Lung (tissue), 12 donors: ENCODE data around the gene ACCSL. TPM values are rescaled to one million over a fixed set of nuclear protein-coding genes. Genes with fewer than 3 reads are reported as not detected.

Experiments used
- ATAC-seq: fragments of 200-7000 bp; cut with Tn5 transposase; one replicate; pipeline ENCODE4 v1.9.1; 2020; ENCODE audit warnings: moderate number of reproducible peaks; ENCODE audit not compliant: insufficient read depth, low FRiP score
- DNase-seq, 3 donors: peaks; one replicate each; pipeline ENCODE4 v3.0.0-alpha.2; 2013 to 2017
- H3K27ac ChIP-seq, 2 donors: one replicate each; pipeline ENCODE4 v1.5.1; 2013; ENCODE audit warnings: mild to moderate bottlenecking in 2 of 2, moderate library complexity in 2 of 2, control low read depth in 1 of 2, inconsistent platforms in 1 of 2, low read depth in 1 of 2, low read length in 1 of 2
- H3K27me3 ChIP-seq, 3 donors: one replicate each; pipeline ENCODE4 v1.5.1; 2013; ENCODE audit warnings: low read length in 2 of 3; ENCODE audit not compliant: control insufficient read depth in 3 of 3, insufficient read depth in 3 of 3
- H3K36me3 ChIP-seq, 4 donors: one replicate each; pipeline ENCODE4 v1.5.1; 2013; ENCODE audit warnings: low read length in 4 of 4, mild to moderate bottlenecking in 1 of 4, moderate library complexity in 1 of 4; ENCODE audit not compliant: control insufficient read depth in 4 of 4, insufficient read depth in 4 of 4
- H3K4me1 ChIP-seq, 5 donors: one replicate each; pipeline ENCODE4 v1.5.1; 2013; ENCODE audit warnings: low read length in 5 of 5, mild to moderate bottlenecking in 2 of 5, moderate library complexity in 1 of 5; ENCODE audit not compliant: control insufficient read depth in 5 of 5, insufficient read depth in 5 of 5
- H3K4me3 ChIP-seq: one replicate; pipeline ENCODE4 v1.5.1; 2013; ENCODE audit warnings: mild to moderate bottlenecking, control low read depth, moderate library complexity
- H3K9ac ChIP-seq, 2 donors: one replicate each; pipeline ENCODE4 v1.5.1; 2013; ENCODE audit warnings: low read length in 2 of 2, control low read depth in 1 of 2; ENCODE audit not compliant: insufficient read depth in 1 of 2
- H3K9me3 ChIP-seq, 4 donors: one replicate each; pipeline ENCODE4 v1.5.1; 2013; ENCODE audit warnings: low read length in 3 of 4, mild to moderate bottlenecking in 1 of 4, moderate library complexity in 1 of 4; ENCODE audit not compliant: control insufficient read depth in 4 of 4, insufficient read depth in 3 of 4
- WGBS, 2 donors: extraction: QIAGEN DNeasy Blood & Tissue Kit; methylation state at CpG; one replicate each; pipeline ENCODE4 v1.1.7; 2013; 5-methylcytosine and 5-hydroxymethylcytosine counted together
- polyA plus RNA-seq, 2 donors: library from polyadenylated mRNA; stranded (reverse); fragments of 200-250 nt; gene quantifications; one replicate each; pipeline ENCODE4 v1.2.1, GENCODE V29; 2013
- total RNA-seq, 2 donors: library from RNA; depleted of rRNA in 1 of 2; stranded (reverse); fragments of >200 nt in 1 of 2; gene quantifications; one replicate each; pipeline ENCODE4 v1.2.1, GENCODE V29; 2014 to 2021
- TF ChIP-seq, protein P1 (sequence below): IDR thresholded peaks from 2 replicates; pipeline ENCODE4 v1.5.1; 2012; ENCODE audit warnings: mild to moderate bottlenecking; ENCODE audit errors: control extremely low read depth, extremely low read depth
- donor health status: control.
- donor health status: control.
- donor health status: Bipolar disorder and iron deficiency.
- donor health status: healthy.
- donor health status: DM: yes; HTN: yes; CAD: no.

The ACCSL gene
- total and polyA plus RNA-seq, 4 donors = 0.02 to 0.14 TPM; not detected in 2

DNA sequence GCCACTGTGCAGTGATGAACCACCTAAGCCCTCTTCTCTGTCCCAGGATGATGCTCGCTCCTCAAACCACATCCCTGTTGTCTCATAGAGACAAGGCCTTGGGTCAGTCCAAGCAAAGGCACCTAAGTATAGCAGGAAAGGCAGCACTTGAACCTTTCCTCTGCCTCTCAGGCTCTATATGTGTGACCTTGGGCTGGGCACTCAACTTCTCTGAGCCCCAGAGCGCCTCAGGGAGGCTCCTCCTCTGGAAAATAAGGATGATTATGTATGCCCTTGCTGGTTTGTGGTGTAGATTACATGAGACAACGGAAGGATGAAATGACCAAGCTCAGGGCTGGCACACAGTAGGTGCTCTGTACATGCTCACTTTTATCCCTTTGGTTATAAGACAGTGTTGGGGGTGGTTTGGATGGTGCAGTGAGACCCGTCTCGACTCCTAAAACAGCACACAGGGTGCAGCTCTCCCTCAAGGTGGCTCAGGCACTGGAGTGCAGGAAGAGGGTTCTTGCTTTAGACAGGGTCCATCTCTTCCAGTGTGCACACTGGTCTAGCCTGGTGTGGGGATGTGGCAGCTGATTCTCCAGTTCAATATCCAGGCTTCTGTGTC, 40.2 kb upstream of the ACCSL start:
- Histone ChIP-seq H3K27ac (peak overlapping the region in 1 of 2 donors; percentile 49), H3K9ac (no peak overlapping the region), H3K9me3 (no peaks in the 10 kb centered on the region), H3K4me1 (peaks cover 0 to 19% (median 3%) of the 10 kb centered on the region in 5 donors), H3K4me3 (no peak overlapping the region), H3K27me3 (no peaks in the 10 kb centered on the region), H3K36me3 (no peaks in the 10 kb centered on the region)
- ATAC-seq = no peak
- no peak for DNase-seq
- TF ChIP-seq, protein P1, sequence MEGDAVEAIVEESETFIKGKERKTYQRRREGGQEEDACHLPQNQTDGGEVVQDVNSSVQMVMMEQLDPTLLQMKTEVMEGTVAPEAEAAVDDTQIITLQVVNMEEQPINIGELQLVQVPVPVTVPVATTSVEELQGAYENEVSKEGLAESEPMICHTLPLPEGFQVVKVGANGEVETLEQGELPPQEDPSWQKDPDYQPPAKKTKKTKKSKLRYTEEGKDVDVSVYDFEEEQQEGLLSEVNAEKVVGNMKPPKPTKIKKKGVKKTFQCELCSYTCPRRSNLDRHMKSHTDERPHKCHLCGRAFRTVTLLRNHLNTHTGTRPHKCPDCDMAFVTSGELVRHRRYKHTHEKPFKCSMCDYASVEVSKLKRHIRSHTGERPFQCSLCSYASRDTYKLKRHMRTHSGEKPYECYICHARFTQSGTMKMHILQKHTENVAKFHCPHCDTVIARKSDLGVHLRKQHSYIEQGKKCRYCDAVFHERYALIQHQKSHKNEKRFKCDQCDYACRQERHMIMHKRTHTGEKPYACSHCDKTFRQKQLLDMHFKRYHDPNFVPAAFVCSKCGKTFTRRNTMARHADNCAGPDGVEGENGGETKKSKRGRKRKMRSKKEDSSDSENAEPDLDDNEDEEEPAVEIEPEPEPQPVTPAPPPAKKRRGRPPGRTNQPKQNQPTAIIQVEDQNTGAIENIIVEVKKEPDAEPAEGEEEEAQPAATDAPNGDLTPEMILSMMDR = no peak
- 93 to 96% methylated on average over 5 of the region's 5 CpGs for WGBS, 2 donors

DNA sequence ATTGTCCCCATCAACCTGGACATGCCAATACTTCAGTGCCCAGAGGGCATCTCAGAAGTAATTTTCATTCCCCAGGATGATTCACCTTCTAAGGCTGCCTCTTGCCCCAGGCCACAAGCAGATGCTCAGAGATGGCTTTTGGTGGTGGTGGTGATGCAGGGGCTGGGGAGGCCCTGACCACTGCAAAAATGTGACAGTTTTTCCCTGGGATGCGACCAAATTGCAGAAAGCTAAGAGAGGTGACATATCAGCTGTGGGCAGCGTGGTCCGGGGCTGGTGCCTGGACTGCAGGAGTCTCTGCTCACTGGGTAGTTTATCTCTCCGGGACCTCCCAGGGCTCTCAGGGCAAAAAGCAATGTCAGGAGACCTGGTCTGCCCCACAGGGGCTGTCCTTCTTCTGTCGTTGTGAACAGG, 39.7 kb upstream of the ACCSL start:
- H3K27me3 ChIP-seq = no peaks in the 10 kb centered on the region
- WGBS, 2 donors = 91 to 94% methylated on average over 5 of the region's 5 CpGs
- H3K9ac ChIP-seq = no peak overlapping the region
- H3K27ac ChIP-seq = no peak overlapping the region
- DNase-seq = no peak
- H3K4me1 ChIP-seq = peaks cover 0 to 19% (median 3%) of the 10 kb centered on the region in 5 donors
- H3K4me3 ChIP-seq = no peak overlapping the region
- TF ChIP-seq, protein P1 = no peak
- ATAC-seq = no peak
- H3K36me3 ChIP-seq = no peaks in the 10 kb centered on the region
- no peaks in the 10 kb centered on the region for H3K9me3 ChIP-seq

DNA sequence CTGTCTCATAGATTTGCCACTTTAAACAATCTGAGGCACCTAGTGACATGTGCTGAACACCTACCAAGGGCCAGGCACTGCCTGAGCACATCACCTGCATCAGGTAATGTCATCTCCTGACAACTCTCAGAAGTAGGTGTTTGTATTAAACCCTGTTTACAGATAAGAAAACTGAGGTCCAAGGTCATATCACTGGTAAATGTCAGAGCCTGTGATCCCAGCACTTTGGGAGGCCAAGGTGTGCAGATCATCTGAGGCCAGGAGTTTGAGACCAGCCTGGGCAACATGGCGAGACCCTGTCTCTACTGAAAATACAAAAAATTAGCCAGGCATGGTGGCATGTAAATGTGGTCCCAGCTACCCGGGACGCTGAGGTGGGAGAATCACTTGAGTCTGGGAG, 39.1 kb upstream of the ACCSL start:
- H3K9me3 ChIP-seq = no peaks in the 10 kb centered on the region
- no peak for ATAC-seq
- WGBS, 2 donors = 92 to 93% methylated on average over 3 of the region's 3 CpGs
- peaks cover 0 to 19% (median 3%) of the 10 kb centered on the region in 5 donors for H3K4me1 ChIP-seq
- H3K4me3 ChIP-seq = no peak overlapping the region
- no peak overlapping the region for H3K9ac ChIP-seq
- no peak for DNase-seq
- TF ChIP-seq, protein P1 = no peak
- no peak overlapping the region for H3K27ac ChIP-seq
- no peaks in the 10 kb centered on the region for H3K27me3 ChIP-seq
- H3K36me3 ChIP-seq = no peaks in the 10 kb centered on the region

DNA sequence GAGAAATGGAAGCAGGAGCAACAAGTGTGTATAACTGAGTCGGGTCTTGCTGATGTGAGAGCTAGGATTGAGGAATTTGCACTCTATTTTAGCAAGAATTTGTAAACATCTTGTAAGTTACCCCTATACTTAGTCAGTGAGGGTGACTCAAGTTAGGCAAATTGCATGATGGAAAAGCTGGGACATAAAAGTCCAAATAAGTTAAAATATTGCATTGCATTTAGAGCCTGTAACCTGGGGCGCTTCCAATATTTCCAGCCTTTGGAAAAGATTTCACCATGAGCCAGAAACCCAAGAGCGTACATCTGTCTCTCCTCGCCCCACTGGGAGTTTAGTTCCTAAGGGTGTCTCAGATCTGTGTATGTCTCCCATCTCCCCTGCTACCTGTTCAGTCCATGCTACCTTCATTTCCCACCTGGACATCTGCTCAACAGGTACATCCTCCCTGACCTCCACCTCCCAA, 37.0 kb upstream of the ACCSL start:
- 82 to 84% methylated on average over 4 of the region's 4 CpGs for WGBS, 2 donors
- Histone ChIP-seq H3K4me1 (peaks cover 0 to 4% (median 0%) of the 10 kb centered on the region in 5 donors), H3K27me3 (no peaks in the 10 kb centered on the region), H3K4me3 (no peak overlapping the region), H3K27ac (no peak overlapping the region), H3K36me3 (no peaks in the 10 kb centered on the region), H3K9ac (no peak overlapping the region), H3K9me3 (no peaks in the 10 kb centered on the region)
- ATAC-seq (no peak), DNase-seq (no peak)
- TF ChIP-seq, protein P1 = no peak
